ENCODE results near the gene RFC4.

Gene RFC4

DNA sequence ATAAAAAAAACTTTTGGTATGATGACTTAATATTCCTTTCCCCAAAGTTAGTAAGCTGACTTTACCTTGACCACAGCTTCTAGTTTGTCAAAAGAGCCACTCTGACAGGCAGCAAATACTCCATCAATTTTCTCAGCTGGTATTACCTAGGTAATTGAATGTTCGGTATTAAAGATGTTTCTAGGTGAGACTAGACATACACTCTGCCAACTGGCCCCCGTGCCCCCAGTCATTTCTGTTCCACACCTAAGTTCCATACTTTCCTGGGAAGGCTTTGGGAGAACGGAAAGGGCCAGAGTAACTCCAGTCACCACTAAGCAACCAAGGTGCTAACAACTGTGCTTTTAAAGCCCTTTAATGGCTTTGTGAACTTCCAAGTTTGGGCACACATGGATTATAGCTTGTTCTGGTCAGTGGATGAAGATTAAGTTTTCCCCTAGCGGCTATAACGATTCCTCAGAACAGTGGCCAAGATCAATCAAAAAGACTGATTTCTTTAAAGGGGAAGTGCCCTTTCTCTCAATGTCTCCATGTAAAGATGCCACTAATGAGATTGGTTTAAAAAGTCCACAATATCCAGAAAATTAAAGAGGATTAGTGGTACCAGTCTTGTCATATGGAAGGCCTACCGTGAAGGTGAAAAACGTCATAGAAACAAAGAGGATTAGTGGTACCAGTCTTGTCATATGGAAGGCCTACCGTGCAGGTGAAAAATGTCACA, 15.9 kb downstream of the RFC4 start:
- intact Hi-C loops (cut with DNase I) = no loop called here

DNA sequence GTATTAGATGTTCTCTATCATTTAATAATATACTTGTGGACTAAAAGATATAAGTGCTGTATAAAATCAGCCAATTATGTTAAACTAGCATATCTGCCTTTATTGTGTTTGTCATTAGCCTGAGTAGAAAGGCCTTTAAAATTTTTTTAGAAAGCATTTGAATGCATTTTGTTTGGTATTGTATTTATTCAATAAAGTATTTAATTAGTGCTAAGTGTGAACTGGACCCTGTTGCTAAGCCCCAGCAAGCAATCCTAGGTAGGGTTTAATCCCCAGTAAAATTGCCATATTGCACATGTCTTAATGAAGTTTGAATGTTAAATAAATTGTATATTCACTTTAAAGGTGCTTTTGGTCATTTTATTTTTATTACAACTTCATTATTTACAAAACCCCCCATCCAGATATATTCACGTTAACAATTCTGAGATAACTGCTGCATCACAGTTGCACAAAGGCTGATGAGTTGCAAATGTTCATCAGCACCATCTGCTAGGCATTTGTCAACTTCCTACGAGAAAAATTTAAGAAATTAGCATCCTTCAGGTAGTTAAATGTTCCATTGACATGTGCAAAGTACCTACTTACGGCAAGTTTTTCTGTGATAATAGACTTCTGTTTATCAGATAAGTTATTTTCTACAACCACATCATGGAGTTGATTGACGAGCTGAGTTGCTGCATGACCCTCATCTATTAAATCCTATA, 16.6 kb downstream of the RFC4 start:
- intact Hi-C loops (cut with DNase I) = no loop called here
- no peak for DNase-seq

More for the DNA sequence above, 15.9 kb downstream of the RFC4 start:
- DNase-seq = peak in 3 of 42 donors; percentile 4 to 29 (median 9)

DNA sequence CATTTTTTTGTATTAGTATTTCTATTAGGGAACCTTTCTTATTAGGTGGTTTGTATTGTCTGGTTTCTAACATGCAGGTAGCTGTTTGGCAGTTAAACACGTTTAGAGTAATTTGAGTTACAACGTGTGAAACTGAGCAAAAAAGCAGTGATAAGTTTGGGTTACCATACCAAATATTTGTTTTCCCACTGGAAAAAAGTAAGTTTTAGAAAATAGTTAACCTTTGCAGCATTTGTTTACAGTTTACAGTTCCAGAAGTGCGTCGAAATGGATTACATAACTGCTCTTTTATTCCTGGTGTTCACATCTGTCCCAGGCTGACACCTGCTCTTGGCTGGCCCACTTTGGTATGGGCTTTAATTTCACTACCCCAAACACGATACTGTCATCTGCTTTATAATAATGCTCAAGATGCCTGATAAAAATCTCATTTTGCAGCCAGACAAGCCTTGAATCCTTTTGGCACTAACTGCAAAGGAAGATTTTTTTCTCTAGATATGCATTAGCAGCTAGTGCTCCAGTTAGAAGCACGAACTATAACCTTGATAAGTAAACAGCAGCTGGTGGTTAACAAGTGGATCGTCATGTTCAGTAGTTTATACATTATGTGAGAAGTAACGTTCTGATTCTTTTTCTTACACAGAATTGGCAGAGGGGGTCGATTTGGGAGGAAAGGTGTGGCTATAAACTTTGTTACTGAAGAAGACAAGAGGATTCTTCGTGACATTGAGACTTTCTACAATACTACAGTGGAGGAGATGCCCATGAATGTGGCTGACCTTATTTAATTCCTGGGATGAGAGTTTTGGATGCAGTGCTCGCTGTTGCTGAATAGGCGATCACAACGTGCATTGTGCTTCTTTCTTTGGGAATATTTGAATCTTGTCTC, 17.6 kb downstream of the RFC4 start:
- DNase-seq = no peak
- intact Hi-C loops (cut with DNase I) = no loop called here

DNA sequence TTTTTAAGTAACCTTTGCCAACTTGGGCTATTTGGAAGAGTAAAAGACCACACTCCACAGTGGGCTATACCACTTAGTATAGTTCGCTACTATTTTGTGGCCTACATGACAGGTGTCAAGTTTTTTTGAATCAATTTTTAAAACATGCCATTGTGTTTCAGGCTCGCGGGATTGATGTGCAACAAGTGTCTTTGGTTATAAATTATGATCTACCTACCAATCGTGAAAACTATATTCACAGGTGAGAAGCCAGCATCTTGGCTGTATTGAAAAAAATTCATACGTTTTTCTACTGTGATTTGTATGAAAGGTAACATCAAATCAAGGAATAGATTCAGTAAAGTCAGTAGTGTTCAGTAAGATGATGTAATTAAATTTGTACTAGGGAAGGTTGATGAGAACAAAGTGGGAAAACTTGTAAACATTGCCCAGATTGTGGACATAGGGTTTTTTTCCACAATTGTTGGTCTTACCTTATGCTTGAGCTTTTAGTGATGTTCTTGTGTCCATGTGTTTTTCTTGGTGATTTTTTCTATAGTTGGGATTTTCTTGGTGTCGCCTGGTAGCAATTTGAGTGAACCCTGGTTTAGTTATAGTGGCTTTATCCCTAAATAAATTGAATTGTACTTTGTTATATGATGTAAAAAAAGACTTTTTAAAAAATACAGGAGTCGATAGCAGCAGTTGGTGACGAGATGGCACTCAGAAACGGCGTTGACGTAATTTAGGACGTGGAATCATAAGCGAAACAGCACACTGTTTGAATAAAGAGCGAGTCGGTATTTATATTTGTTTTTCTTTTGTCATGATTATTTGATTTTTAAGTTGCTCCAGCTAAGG, 18.4 kb downstream of the RFC4 start:
- intact Hi-C loops (cut with DNase I) = no loop called here
- no peak for DNase-seq

DNA sequence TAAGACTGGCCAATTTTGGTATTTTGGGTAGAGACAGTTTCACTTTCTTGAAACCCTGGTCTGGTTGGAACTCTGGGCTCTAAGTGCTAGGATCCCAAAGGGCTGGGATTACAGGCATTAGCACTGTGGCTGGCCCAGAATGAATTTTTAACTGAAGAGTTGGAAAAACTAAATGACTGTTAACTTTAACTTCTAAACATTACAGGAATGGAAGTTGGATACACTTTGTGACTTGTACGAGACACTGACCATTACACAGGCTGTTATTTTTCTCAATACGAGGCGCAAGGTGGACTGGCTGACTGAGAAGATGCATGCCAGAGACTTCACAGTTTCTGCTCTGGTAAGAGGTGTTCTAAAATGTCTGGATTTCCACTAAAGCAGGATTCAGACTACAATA, 19.4 kb downstream of the RFC4 start:
- DNase-seq = no peak
- intact Hi-C loops (cut with DNase I) = no loop called here

DNA sequence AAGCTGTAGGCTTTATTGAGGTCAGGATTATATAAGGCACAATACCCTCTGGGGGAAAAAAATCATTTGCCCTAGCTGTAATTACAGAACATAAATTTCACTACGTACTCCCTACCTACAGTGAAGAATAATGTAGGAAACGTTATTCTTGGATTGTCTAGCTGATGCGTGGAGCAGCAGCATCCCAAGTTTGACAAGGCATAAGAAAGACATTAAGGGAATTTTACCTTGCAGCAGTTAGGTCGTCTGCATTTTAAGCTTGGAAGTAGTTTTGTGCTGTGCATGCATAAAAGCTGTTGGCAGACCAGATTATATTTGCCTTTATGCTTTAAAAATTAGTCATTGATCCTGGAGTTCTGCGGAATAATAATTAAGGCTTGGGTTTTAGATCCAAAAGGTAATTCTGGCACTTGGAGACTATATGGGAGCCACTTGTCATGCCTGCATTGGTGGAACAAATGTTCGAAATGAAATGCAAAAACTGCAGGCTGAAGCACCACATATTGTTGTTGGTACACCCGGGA, 20.7 kb downstream of the RFC4 start:
- intact Hi-C loops (cut with DNase I) = no loop called here
- DNase-seq = no peak

DNA sequence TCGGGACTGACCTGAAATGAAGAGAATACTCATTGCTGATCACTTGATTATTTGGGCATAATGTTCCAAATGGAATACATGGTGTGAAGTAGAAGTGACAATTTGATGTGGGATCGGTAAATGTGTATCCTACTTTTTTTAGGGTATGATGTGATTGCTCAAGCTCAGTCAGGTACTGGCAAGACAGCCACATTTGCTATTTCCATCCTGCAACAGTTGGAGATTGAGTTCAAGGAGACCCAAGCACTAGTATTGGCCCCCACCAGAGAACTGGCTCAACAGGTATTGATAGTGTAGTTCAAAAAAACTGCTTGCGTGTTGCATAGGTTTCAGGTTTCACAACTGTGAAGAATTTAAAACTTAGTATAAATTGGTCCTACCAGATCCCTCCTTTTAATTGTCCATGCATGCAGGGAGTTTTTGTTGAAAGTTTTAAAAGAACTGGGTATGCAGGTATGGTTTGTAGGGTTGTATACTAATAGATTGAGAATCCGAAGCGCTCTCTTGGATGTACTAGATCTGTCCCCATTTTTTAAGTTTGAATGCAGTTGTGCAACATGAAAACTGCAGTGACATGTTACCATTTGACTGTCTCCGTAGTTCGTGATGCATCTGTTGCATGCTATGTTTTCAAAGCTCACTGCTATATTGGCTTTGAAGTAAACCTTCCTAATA, 21.3 kb downstream of the RFC4 start:
- intact Hi-C loops (cut with DNase I) = no loop called here
- no peak for DNase-seq

DNA sequence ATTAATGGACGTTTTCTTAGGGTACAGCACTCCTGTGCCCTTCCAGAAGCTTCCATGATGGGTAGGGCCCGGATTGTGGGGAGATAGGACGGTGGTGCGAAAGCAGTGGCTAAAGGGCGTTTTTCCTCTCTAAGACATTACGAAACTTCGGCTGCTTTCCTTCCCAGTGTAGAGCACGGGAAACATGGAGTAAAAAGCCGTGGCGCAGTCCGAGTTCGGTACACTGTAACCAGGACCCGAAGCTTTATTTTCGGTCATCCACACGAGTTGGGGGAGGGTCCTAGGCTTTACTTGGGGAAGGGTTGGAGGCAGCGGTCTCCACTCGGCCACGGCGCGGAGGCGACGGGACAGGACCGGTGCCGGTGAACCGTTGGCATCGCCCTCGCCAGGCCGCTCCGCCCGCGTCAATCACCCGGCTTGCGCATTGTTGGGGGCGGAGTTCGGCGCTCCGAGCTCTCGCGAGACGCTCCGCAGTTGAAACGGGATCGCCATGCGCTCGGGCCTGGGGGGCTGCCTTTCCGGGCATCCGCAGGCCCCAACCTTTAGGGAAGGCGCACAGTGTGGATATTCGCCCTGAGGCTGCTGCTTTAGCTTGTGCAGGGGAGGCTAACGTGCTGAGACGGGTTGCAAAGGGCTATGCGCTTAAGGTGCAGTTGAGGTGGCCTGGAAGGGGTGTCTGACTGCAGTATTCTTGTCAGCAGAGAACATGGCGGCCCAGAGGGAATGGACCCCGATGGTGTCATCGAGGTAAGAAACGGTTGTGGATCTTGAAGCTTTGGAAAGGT, 22.4 kb downstream of the RFC4 start:
- intact Hi-C loops (cut with DNase I) = no loop called here
- DNase-seq = peak; percentile 74 to 95 (median 90)

DNA sequence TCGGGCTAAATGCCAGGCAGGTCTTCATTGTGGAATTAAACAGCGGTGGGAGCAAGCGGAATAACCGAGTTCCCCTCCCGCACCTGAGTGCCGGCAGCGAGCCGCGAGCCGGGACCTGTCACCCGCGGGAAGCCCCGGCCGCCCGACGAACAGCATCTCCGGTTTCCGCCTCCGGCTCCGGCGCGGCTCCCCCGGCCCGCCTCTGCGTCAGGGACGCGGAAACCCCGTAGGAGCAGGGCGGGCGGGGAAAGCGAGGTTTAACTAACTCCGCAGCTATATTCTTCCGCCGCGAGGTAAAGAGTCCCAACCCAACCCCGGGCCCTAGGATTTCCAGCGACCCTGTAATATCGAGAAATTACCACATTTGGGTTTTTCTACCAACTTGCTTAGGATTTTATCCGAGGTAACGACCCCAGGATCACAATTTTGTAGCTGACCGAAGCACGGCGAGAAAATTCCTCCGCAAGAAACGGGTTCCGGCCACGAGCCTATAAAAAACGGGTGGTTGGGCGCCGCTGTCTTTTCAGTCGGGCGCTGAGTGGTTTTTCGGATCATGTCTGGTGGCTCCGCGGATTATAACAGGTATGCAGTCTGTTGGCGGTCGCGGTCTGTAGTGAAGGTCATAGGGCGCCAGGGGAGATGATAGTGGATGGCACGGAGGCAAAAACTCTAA, 23.1 kb downstream of the RFC4 start, which contains the start of gene EIF4A2:
Gene EIF4A2, plus strand, starts transcription at position 520 of the 673 bp plus-strand sequence. Its CDS starts 34 bp downstream, at position 554.
- intact Hi-C loops (cut with DNase I) = no loop called here
- DNase-seq = peak; percentile 74 to 96 (median 90)

DNA sequence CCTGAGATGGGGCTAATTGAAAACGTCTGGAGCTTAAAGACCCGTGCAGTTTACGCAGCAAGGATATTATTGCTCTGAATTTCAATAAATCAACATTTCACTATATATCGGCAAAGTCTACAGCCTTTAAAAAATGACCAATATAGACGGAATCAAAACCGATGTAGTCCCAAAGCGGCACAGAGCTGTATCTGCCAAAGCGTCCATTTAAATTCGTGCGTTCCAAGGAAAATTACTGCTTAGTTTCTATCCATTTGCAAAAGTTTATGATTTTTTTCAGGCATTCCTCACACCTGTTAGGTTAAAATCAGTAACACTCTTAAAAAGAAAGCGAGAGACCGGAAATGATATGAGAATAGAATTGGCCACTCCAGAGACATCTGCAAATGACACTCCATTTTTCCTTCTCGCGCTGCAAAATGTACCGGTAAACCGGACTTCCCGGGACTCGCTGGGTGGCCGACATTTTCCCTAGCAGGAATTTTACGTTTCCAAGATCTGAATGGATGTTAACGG, 23.7 kb downstream of the RFC4 start:
- intact Hi-C loops (cut with DNase I) = no loop called here
- DNase-seq = no peak

DNA sequence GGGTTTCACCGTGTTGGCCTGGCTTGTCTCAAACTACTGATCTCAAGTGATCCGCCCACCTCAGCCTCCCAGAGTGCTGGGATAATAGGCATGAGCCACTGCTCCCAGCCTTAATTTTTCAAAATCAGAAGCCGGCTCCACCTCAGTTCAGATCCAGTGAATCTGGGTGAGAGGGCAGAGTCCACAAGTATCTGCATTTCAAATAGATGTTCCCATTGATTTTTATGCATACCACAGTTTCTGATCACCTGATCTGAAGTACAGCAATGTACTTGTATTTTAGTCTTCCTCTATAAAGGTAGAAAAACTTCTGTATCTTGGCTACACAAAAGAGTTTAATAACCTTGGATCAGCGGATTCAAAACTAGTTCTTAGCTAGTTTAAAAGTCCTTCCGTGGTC, 27.1 kb downstream of the RFC4 start:
- intact Hi-C loops (cut with DNase I) = no loop called here
- no peak for DNase-seq

DNA sequence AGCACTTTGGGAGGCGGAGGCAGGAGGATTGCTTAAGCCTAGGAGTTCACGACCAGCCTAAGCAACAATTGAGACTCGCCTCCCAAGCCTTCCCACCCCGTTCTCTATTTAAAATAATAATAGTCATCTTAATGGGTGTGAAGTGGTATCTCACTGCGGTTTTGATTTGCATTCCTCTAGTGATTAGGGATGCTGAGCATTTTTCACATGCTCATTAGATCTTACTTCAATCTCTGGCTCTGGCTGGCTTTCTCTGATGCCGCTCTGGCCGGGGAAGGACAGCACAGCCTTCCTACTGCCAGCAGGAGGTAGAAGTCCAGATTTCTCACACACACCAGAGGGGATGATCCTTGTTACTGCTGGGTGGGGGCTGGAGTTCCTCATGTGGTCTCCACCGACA, 30.3 kb downstream of the RFC4 start:
- intact Hi-C loops (cut with DNase I) = no loop called here
- no peak for DNase-seq

DNA sequence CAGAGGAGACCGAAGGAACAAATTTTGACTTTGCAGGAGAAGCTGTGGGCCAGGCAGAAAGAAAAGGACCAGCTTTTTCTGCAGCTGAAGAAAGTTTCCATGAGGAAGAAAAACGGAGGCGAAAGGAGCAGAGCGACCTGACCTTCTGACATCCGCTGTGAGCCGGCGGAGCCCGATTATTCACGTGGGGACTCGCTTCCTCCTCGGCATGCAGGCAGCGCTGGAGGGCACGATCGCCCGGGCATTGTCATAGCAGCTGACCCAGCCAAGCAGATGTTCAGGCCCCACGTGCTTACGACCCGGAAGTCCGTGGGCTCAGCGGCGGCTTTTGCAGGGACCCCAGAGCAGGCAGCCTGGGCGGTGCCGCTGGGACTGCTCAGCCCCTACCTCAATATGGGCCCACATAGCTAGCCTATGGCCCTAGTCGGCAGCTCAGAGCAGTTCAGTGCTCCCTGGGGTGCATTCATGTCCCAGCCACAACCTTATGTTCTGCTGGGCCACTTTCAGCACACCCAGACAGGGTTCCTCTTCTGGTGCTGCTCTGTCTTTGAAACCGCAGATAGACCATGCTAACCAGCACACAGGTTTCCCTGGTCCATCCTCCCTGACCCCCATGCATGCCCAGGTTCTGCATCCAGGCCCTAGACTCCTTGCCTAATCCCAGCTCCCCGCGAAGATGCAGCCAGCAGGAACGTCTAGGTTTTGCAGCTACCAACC, 33.4 kb downstream of the RFC4 start:
- intact Hi-C loops (cut with DNase I) = no loop called here
- peak; percentile 53 to 84 (median 71) for DNase-seq

DNA sequence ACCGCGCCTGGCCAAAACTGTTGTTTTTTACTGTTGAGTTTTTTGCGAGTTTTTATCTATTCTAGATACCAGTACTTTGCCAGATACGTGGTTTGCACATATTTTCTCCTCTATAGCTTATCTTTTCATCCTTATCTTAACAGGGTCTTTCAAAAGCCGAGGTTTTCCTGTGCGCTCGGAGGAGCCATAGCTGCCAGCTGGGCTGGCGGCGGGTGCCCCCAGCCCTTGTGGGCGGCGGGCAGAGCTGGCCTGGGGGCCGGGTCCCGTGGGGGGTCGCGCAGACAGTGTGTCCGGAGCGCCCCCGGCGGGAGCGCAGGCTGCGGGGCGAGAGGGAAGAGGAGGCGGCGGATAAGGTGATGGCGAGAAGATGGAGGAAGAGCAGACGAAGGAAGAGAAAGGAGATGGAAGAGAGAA, 34.0 kb downstream of the RFC4 start:
- peak in 11 of 42 donors; percentile 5 to 48 (median 14) for DNase-seq
- intact Hi-C loops (cut with DNase I) = no loop called here

DNA sequence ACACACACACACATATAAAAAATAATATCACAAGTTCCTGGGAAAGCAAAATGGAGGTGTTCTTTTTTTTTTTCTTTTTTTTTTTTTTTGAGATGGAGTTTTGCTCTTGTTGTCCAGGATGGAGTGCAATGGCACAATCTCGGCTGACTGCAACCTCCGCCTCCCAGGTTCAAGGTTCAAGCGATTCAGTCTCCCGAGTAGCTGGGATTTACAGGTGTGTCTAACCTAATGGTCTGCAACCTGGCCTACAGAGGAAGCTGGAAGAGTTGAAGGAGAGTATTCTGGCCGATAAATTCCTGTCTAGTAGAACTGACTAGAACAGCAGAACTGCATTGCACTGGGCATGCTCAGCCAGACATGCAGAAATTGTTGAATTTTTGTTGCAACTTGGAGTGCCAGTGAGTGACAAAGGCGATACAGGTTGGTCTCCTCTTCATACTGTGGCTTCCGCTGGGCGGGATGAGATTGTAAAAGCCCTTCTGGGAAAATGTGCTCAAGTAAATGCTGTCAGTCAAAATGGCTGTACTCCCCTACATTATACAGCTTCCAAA, 45.3 kb downstream of the RFC4 start:
- DNase-seq = no peak
- intact Hi-C loops (cut with DNase I) = no loop called here
